Measurements from ENCODE around the gene BRD3OS.

BRD3OS gene

DNA sequence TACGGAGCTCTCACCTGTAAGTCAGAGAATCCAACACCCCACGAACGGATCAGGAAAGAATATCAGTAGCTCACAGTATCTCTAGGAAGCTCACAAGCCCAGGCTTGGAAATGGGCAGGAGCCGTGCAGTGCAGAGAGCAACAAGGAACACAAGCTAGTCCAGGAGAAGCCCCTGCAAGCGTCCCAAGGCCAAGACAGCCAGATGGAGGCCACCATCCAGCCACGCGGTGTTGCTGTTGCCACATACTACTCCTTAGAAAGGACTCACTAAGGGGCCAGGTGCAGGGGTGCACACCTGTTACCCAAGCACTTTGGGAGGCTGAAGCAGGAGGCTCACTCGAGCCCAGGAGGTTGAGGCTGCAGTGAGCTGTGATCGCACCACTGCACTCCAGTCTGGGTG lies 17.7 kb upstream of the BRD3OS start:
- no peak overlapping the region for H3K27ac Mint-ChIP-seq
- peaks cover 22% of the 10 kb centered on the region for H3K27me3 Mint-ChIP-seq (ENCODE audit: low read depth, poor library complexity)
- H3K4me3 Mint-ChIP-seq, result no peak overlapping the region
- no peaks in the 10 kb centered on the region for H3K4me1 Mint-ChIP-seq
- peaks cover 7% of the 10 kb centered on the region for H3K36me3 Mint-ChIP-seq (ENCODE audit: low read depth)
- DNase-seq, result no peak
- H3K9me3 Mint-ChIP-seq, result peaks cover 19% of the 10 kb centered on the region
- TF ChIP-seq, protein P1, sequence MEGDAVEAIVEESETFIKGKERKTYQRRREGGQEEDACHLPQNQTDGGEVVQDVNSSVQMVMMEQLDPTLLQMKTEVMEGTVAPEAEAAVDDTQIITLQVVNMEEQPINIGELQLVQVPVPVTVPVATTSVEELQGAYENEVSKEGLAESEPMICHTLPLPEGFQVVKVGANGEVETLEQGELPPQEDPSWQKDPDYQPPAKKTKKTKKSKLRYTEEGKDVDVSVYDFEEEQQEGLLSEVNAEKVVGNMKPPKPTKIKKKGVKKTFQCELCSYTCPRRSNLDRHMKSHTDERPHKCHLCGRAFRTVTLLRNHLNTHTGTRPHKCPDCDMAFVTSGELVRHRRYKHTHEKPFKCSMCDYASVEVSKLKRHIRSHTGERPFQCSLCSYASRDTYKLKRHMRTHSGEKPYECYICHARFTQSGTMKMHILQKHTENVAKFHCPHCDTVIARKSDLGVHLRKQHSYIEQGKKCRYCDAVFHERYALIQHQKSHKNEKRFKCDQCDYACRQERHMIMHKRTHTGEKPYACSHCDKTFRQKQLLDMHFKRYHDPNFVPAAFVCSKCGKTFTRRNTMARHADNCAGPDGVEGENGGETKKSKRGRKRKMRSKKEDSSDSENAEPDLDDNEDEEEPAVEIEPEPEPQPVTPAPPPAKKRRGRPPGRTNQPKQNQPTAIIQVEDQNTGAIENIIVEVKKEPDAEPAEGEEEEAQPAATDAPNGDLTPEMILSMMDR (IDR thresholded peaks at IDR 0.05), result no peak

DNA sequence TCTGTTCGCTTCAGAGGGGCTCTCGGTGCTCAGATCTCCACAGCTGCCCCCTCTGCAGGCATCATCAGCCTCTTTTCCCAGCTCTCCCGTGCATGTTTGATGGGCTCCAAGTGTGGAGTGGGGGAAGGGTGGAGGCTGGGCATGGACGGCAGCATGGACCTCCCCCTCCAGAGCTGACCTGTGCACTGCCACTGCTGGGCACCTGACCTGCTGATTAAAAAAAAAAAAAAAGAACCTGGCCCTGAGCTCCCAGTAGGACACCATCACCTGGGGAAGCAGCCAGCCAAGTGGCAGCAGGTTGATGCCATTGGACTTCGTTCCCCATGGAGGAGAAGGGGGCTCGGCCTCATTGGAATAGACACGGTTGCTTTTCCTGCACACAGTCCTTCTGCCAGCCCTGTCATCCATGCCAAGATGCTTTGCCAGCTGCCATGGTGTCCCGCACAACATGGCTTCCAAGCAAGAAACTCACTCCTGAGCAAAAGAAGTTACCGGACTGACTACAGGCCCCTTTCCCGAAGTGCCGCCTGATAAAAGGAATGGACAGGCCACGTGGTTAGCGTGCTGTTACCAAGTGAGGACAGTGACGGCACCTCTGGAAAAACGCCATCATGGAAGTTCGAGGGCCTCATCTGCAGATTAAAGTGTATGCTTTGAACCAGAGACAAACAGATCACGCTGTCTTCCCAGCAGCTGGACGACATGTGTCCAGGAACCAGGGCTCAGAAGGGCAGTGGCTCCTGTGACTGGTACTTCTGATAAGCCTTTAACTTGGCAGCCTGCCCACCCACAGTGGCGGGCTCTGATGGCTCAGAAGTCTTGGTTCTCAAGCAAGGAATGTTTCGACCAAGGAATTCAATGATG lies 14.7 kb upstream of the BRD3OS start:
- H3K9me3 Mint-ChIP-seq, result peaks cover 30% of the 10 kb centered on the region
- H3K4me3 Mint-ChIP-seq, result no peak overlapping the region
- H3K27me3 Mint-ChIP-seq (ENCODE audit: low read depth, poor library complexity), result peaks cover 22% of the 10 kb centered on the region
- no peaks in the 10 kb centered on the region for H3K4me1 Mint-ChIP-seq
- TF ChIP-seq, protein P1 (IDR thresholded peaks at IDR 0.05), result no peak
- no peak overlapping the region for H3K27ac Mint-ChIP-seq
- DNase-seq, result no peak
- H3K36me3 Mint-ChIP-seq (ENCODE audit: low read depth), result peaks cover 7% of the 10 kb centered on the region

- Mint-ChIP-seq H3K9me3 (peaks cover 32% of the 10 kb centered on the region), H3K27ac (no peak overlapping the region), H3K36me3 (ENCODE audit: low read depth) (peaks cover 7% of the 10 kb centered on the region), H3K27me3 (ENCODE audit: low read depth, poor library complexity) (peaks cover 22% of the 10 kb centered on the region), H3K4me1 (no peaks in the 10 kb centered on the region), H3K4me3 (no peak overlapping the region)
- TF ChIP-seq, protein P1 (IDR thresholded peaks at IDR 0.05), result no peak
- no peak for DNase-seq
Observed at GRCh38 chr9:134011401-134011800, 13.9 kb upstream of the BRD3OS start.

- H3K4me3 Mint-ChIP-seq, result no peak overlapping the region
- peaks cover 41% of the 10 kb centered on the region for H3K9me3 Mint-ChIP-seq
- TF ChIP-seq, protein P1 (IDR thresholded peaks at IDR 0.05), result no peak
- peaks cover 12% of the 10 kb centered on the region for H3K36me3 Mint-ChIP-seq (ENCODE audit: low read depth)
- H3K4me1 Mint-ChIP-seq, result no peaks in the 10 kb centered on the region
- peaks cover 10% of the 10 kb centered on the region for H3K27me3 Mint-ChIP-seq (ENCODE audit: low read depth, poor library complexity)
- H3K27ac Mint-ChIP-seq, result no peak overlapping the region
- DNase-seq, result no peak
Observed at GRCh38 chr9:134014946-134015345, 10.3 kb upstream of the BRD3OS start.

- peaks cover 28% of the 10 kb centered on the region for H3K4me1 Mint-ChIP-seq
- no peak for DNase-seq
- TF ChIP-seq, protein P1 (IDR thresholded peaks at IDR 0.05), result no peak
- peaks cover 6% of the 10 kb centered on the region for H3K27me3 Mint-ChIP-seq (ENCODE audit: low read depth, poor library complexity)
- no peaks in the 10 kb centered on the region for H3K9me3 Mint-ChIP-seq
- H3K4me3 Mint-ChIP-seq, result peak overlapping the region; percentile 60
- H3K36me3 Mint-ChIP-seq (ENCODE audit: low read depth), result peaks cover 20% of the 10 kb centered on the region
- peak overlapping the region; percentile 64 for H3K27ac Mint-ChIP-seq
Observed at GRCh38 chr9:134024214-134024792, 978 bp upstream of the BRD3OS start.

All from nephron progenitor cell (in vitro differentiated cells).